NCI-H2196 (cell line): ENCODE data around the gene ERC2.

ENCODE experiments used
- DNase-seq: peaks from one replicate; lab custom pipeline; 2025; ENCODE audit not compliant: unreplicated experiment; lab: John Stamatoyannopoulos, UW

ERC2 gene

DNA sequence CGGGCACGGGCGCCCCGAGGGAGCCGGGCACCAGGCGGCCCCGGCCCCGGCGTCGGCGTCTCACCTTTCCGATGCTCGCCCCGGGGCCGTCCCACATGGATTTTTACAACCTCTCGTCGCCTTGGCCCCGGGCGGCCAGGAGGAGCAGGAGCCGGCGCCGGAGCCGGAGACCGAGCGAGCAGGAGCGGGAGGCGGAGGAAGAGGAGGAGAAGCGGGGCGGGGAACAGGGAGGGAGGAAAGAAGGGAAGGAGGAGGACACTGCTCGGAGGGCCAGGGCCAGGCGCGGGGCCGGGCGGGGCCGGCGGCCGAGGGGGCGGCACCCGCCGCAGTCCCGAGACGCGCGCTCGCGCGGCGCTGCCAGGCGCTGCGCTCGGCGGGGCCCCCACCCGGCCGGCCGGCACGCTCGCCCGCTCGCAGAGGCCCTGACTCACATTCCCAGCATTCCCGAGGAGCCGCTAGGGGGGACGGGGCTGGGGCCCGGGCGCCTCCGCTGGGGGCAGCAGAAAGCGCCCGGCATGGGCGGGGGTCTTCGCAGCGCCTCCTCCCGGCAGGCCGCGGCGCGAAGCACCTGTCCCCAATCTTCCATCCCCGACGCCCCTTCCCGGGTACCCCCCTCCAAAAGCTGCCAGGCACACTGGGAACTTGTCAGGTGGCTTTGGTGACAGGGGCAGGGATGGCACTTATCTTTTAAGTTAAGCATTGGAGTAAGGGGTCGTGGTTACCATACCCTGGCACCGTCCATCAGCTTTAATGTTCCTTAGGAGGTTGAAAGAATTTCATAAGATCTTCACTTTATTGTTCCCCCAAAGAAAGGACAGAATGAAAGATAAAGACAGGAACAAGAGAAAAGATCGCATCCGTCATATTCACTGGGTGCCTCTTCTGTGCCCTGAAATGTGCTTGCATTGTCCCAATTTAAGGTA is at the start of gene ERC2:
ERC2 (minus strand) TSS at position 284 of the 923 bp plus-strand sequence.
- peak; percentile 47 for DNase-seq

DNA sequence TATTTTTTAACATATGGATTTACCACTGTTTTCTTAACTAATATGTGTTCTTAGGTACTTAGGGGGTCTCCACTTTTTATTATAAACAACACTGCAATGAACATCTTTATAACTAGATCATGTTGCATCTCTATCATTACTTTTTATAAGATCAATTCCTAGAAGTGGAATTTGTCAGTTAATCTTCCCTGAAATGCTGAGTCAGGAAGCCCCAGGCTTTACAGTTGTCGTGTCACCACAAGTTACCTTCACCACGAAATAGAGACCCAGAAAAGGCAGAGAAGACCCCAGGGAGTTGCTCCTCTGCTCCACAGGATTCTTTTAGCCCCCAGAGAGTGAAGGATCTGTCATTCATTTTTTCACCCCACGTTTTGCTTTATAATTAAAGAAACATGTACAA is 34.5 kb upstream of the ERC2 start:
- DNase-seq, result no peak

DNA sequence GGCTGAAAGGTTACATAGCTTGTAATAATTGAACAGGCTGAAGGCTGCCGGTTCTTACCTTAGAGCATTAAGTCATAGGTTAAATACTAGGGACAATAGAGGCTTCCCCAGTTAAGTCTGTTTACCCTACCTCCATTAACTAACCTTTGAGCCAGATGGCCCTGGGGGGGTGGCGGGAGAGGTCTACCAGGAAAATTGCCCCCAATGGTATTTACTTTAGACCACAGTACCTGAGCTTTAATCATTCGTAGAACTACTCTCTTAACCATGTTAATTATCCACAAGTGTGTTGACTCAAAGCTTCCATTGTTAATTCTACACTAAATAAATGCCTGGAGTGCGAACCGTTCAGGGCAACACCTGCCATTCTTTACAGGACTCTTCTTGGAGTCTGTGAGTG is 28.1 kb upstream of the ERC2 start:
- DNase-seq, result peak; percentile 56

DNA sequence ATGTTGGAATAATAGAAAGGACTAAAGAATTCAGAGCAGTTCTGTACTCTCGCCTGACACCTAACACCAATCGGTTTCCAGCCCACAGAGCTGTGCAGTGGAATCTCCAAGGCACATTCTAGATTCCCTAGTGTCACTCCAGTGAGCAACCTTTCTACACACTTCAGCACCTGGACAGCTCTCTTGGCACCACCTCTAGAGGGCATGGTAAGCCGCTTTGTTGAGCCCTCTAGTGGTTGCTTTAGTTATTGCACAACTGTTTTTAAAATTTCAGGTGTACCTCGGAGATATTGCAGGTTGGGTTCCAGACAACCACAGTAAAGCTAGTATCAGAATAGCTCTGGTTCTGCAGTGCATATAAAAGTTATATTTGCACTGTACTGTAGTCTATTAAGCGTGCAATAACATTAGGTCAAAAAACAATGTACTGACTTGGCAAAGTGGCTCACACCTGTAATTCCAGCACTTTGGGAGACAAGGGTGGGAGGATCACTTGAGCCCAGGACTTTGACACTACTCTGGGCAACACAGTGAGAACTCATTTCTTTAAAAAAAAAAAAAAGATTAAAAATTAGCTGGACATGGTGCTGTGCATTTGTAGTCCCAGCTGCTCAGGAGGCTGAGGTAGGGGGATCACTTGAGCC is 26.5 kb upstream of the ERC2 start:
- DNase-seq, result peak; percentile 66

GRCh38 chr3:56491566-56491965 is 23.3 kb upstream of the ERC2 start:
- no peak for DNase-seq

- DNase-seq, result no peak
These were observed 20.7 kb upstream of the ERC2 start for GRCh38 chr3:56488812-56489600.

DNA sequence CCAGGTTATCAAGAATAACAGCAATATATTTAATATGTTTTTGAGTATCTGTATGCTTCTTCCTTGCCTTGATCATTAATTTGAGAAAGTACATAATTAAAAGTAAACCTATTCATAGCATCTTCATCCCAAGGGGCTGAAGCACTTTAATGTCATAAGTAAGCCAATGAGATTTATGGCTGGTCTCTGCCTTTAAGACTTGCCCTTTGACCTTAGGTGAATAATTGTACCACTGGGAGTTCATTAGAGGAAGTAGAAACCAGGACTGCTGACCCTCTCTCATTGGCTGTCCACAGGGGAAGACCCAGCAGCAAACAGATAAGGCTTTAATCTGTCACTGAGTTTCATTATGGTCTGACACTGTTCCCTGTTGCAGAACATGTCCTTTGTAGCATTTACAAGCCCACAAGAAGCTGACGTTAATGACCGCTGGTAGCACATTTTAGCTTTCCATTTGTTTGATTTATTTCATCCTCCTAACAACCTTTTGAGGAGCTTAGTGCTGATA is 16.3 kb upstream of the ERC2 start:
- DNase-seq, result no peak

GRCh38 chr3:56484122-56484521 is 15.9 kb upstream of the ERC2 start:
- no peak for DNase-seq

GRCh38 chr3:56477646-56478045 is 9.4 kb upstream of the ERC2 start:
- no peak for DNase-seq

- no peak for DNase-seq
These were observed 8.5 kb upstream of the ERC2 start for GRCh38 chr3:56476771-56477170.

- DNase-seq, result no peak
These were observed 3.5 kb upstream of the ERC2 start for GRCh38 chr3:56471771-56472170.

GRCh38 chr3:56469141-56469540 is 874 bp upstream of the ERC2 start:
- no peak for DNase-seq

DNA sequence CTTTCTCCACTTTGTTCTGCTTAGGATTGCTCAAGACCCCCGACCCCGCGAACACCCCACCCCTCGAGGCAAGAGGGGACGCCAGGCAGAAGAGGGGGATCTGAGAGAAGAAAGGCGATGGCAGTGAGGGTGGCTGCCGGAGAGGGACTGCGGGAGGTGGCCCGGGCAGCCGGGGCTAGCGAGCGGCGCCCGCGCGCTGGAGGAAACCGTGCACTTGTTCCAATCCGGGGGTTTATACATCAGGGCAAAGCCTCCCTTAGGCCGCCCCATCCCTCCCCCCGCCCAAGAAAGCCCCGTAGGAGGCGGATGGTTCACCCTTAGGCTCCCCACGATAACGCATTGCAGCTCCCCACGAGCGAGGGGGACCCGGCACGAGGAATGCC is 475 bp downstream of the ERC2 start:
- DNase-seq, result no peak

DNA sequence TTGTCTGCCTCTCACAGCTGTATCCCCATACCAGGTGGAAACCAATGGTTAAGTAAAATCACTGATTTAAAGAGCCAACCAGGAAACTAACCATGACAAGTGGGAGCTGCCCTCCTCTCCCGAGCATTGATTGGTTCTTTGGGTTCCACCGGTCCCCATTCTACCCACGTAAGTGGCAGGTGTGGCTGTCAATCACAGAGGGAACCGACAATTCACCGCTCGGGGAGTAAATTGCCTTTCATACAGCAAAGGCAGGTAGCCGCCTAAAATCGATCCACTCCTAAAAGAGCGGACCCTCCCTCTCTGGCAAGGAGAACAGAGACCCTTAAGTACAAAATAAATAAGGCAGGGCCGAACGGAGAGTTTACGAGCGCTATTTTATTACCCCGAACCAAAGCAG is 1.2 kb downstream of the ERC2 start:
- peak; percentile 74 for DNase-seq

DNA sequence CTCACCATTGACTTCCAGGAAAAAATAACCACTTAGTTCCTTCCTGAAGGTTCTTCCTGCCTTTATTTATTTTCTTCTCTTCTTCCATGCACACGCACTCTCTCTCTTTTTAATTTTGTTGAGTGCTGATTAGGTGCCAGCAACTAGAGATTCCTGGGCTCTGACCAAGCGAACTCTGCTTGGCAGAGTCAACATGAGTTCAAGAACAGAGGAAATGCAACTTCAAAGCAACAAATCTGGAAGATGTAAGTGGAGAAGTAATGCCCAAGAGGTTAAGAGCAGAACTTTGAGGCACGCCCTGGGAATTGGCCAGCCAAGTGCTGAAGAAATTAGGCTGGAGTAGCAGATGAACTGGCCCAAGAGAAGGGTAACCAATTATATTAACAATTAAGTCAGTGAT is 8.5 kb downstream of the ERC2 start:
- no peak for DNase-seq

DNA sequence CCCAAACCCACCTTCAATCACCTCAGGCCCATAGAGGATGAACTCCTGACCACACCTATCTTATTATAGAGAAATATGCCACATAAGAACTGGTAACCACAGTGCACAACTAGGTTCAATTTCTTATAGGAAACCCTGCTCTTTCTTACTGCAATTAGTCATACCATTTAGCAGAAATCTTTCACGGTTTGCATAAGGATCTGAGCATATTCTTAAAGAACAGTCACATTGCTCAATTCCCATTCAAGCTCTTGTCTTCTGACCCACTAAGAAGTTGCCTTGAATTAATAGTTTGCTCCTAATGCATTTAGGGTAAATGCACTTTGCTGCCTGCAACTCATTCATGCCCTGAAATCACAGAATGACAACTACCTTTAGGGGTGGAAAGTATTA is 9.2 kb downstream of the ERC2 start:
- no peak for DNase-seq

DNA sequence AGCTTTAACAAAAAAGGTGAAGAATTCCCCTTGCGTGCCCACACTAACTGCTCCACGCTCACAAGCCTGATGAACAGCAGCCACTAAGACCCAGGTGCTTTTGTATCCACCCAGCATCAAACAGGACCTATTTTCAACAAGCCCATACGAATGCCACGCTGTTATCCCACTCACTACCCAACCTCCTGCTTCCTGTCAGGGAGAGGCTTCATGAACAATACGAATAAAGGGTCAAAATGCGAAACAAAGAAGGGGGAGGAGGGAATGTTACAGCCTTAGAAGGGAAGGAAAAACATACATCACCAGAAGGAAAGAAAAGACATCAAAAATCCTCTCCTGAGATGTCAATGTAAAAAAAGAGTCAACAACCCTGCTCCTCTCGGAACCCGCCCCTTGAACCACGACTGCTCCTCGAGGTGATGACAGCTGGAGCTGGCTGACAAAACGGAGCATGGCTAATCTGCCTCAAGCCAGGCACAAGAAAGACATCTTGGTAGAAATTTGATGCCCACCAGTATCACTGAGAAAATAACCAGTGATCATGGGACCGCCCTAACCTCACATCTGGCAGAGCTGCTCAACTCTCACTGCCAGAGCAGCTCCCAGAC is 9.7 kb downstream of the ERC2 start:
- no peak for DNase-seq

- DNase-seq, result peak; percentile 35
These were observed 12.2 kb downstream of the ERC2 start for GRCh38 chr3:56456117-56456516.

DNA sequence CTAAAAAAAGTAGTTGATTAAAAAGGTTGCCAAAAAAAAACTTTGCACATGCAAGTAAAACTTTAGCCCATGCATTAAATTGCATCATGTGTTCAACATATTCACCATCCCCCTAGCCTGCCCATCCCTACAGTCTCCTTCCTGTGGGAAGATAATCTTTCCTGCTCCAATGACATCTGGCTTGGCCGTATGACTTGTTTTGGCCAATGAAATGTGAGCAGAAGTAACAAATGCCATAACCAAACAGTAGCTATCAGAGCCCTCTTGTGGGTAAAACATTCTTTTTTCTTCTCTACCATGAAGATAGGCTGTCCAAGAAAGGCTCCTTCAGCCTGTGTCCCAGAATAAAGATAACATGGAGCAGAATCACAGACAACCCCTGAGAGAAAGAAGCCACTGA is 15.3 kb downstream of the ERC2 start:
- DNase-seq, result no peak

- DNase-seq, result no peak
These were observed 16.2 kb downstream of the ERC2 start for GRCh38 chr3:56452085-56452484.

GRCh38 chr3:56443372-56443771 is 24.9 kb downstream of the ERC2 start:
- no peak for DNase-seq
